ENCODE measurements around the gene KIFBP. TPM values are rescaled to one million over a fixed set of nuclear protein-coding genes. Genes with fewer than 3 reads are reported as not detected.

KIFBP gene
- polyA plus RNA-seq, 3 donors = 0.52 to 4.0 (median 1.4) TPM

- peaks cover 71% of the 10 kb centered on the region for H3K79me2 ChIP-seq (ENCODE audit: insufficient read depth, low read length)
- H2AFZ ChIP-seq (ENCODE audit: insufficient read depth, low read depth, low read length, poor library complexity, severe bottlenecking) = no peak overlapping the region
- Mint-ChIP-seq H3K27ac (peak overlapping the region in 4 of 7 donors; percentile 30 to 77 (median 64)), H3K9me3 (no peaks in the 10 kb centered on the region), H3K4me1 (peaks cover 19% of the 10 kb centered on the region), H3K27me3 (ENCODE audit: low read depth in 3 of 3) (no peaks in the 10 kb centered on the region), H3K36me3 (peaks cover 8 to 27% of the 10 kb centered on the region in 2 donors), H3K4me3 (no peak overlapping the region)
- H3K4me1 ChIP-seq (ENCODE audit: control insufficient read depth in 1 of 2, insufficient read depth in 2 of 2, low read length in 2 of 2) = peaks cover 0 to 4% of the 10 kb centered on the region in 2 donors
- no peaks in the 10 kb centered on the region for H4K20me1 ChIP-seq (ENCODE audit: insufficient read depth, low read length)
- intact Hi-C loops (cut with micrococcal nuclease) = loop anchor here (2.0 to 5.0 kb wide), 2 partner anchors 82 to 87 kb away; no protein-coding TSS in a partner anchor
- WGBS (ENCODE audit: insufficient coverage) = no CpG with 5 or more reads among the region's 1 CpG
- peak overlapping the region in 1 of 2 donors; percentile 51 for H3K27ac ChIP-seq (ENCODE audit: low read depth in 1 of 2, low read length in 2 of 2)
- peaks cover 11 to 28% of the 10 kb centered on the region in 2 donors for H3K36me3 ChIP-seq (replicated peaks in 1 of 2; ENCODE audit: control insufficient read depth in 1 of 2, insufficient read depth in 2 of 2, low read length in 2 of 2)
- no peak overlapping the region for H3K4me3 ChIP-seq (replicated peaks in 1 of 3; ENCODE audit: low read depth in 2 of 3, low read length in 3 of 3)
- no peaks in the 10 kb centered on the region for H3K9me3 ChIP-seq (replicated peaks in 1 of 2; ENCODE audit: control insufficient read depth in 1 of 2, insufficient read depth in 1 of 2, low read length in 2 of 2)
- TF ChIP-seq CTCF (IDR thresholded peaks at IDR 0.05) = peak; percentile 75
- no peak overlapping the region for H3K9ac ChIP-seq (ENCODE audit: insufficient read depth, low read length, poor library complexity, severe bottlenecking)
- DNase-seq = peak; percentile 41 to 75 (median 63)
- H3K27me3 ChIP-seq (ENCODE audit: control insufficient read depth in 2 of 2, insufficient read depth in 2 of 2, low read length in 2 of 2) = no peaks in the 10 kb centered on the region
- peak overlapping the region; percentile 28 for H3K4me2 ChIP-seq (replicated peaks; ENCODE audit: extremely low read depth, low read length, poor library complexity, severe bottlenecking)
Measured at GRCh38 chr10:69004821-69005220, 16.2 kb downstream of the KIFBP start.

GRCh38 chr10:69005704-69006485, 17.3 kb downstream of the KIFBP start:
- no peaks in the 10 kb centered on the region for H3K27me3 Mint-ChIP-seq (ENCODE audit: low read depth in 3 of 3)
- Histone ChIP-seq H3K4me2 (replicated peaks; ENCODE audit: extremely low read depth, low read length, poor library complexity, severe bottlenecking) (no peak overlapping the region), H4K20me1 (ENCODE audit: insufficient read depth, low read length) (no peaks in the 10 kb centered on the region), H3K9ac (ENCODE audit: insufficient read depth, low read length, poor library complexity, severe bottlenecking) (no peak overlapping the region), H3K27me3 (ENCODE audit: control insufficient read depth in 2 of 2, insufficient read depth in 2 of 2, low read length in 2 of 2) (no peaks in the 10 kb centered on the region), H3K36me3 (replicated peaks in 1 of 2; ENCODE audit: control insufficient read depth in 1 of 2, insufficient read depth in 2 of 2, low read length in 2 of 2) (peaks cover 5 to 18% of the 10 kb centered on the region in 2 donors), H3K27ac (ENCODE audit: low read depth in 1 of 2, low read length in 2 of 2) (no peak overlapping the region), H2AFZ (ENCODE audit: insufficient read depth, low read depth, low read length, poor library complexity, severe bottlenecking) (no peak overlapping the region), H3K79me2 (ENCODE audit: insufficient read depth, low read length) (peaks cover 75% of the 10 kb centered on the region), H3K4me3 (replicated peaks in 1 of 3; ENCODE audit: low read depth in 2 of 3, low read length in 3 of 3) (no peak overlapping the region), H3K4me1 (ENCODE audit: control insufficient read depth in 1 of 2, insufficient read depth in 2 of 2, low read length in 2 of 2) (peaks cover 0 to 4% of the 10 kb centered on the region in 2 donors), H3K9me3 (replicated peaks in 1 of 2; ENCODE audit: control insufficient read depth in 1 of 2, insufficient read depth in 1 of 2, low read length in 2 of 2) (no peaks in the 10 kb centered on the region)
- DNase-seq = no peak
- no peak overlapping the region for H3K4me3 Mint-ChIP-seq
- no CpG with 5 or more reads among the region's 6 CpGs for WGBS (ENCODE audit: insufficient coverage)
- H3K9me3 Mint-ChIP-seq = no peaks in the 10 kb centered on the region
- H3K36me3 Mint-ChIP-seq = peaks cover 7 to 23% of the 10 kb centered on the region in 2 donors
- intact Hi-C loops (cut with micrococcal nuclease) = loop anchor here (2.0 to 5.0 kb wide), 2 partner anchors 81 to 86 kb away; no protein-coding TSS in a partner anchor
- TF ChIP-seq CTCF (IDR thresholded peaks at IDR 0.05) = no peak
- no peak overlapping the region for H3K27ac Mint-ChIP-seq
- H3K4me1 Mint-ChIP-seq = peaks cover 19% of the 10 kb centered on the region

All from CD14-positive monocyte (primary cell).